Lung (tissue), 12 donors: ENCODE results near the gene NIT2. TPM values are rescaled to one million over a fixed set of nuclear protein-coding genes. Genes with fewer than 3 reads are reported as not detected.

Source experiments
- ATAC-seq: fragments of 200-7000 bp; cut with Tn5 transposase; one replicate; pipeline ENCODE4 v1.9.1; 2020; ENCODE audit warnings: moderate number of reproducible peaks; ENCODE audit not compliant: insufficient read depth, low FRiP score
- DNase-seq, 3 donors: peaks; one replicate each; pipeline ENCODE4 v3.0.0-alpha.2; 2013 to 2017
- H3K27ac ChIP-seq, 2 donors: one replicate each; pipeline ENCODE4 v1.5.1; 2013; ENCODE audit warnings: mild to moderate bottlenecking in 2 of 2, moderate library complexity in 2 of 2, control low read depth in 1 of 2, inconsistent platforms in 1 of 2, low read depth in 1 of 2, low read length in 1 of 2
- H3K27me3 ChIP-seq, 3 donors: one replicate each; pipeline ENCODE4 v1.5.1; 2013; ENCODE audit warnings: low read length in 2 of 3; ENCODE audit not compliant: control insufficient read depth in 3 of 3, insufficient read depth in 3 of 3
- H3K36me3 ChIP-seq, 4 donors: one replicate each; pipeline ENCODE4 v1.5.1; 2013; ENCODE audit warnings: low read length in 4 of 4, mild to moderate bottlenecking in 1 of 4, moderate library complexity in 1 of 4; ENCODE audit not compliant: control insufficient read depth in 4 of 4, insufficient read depth in 4 of 4
- H3K4me1 ChIP-seq, 5 donors: one replicate each; pipeline ENCODE4 v1.5.1; 2013; ENCODE audit warnings: low read length in 5 of 5, mild to moderate bottlenecking in 2 of 5, moderate library complexity in 1 of 5; ENCODE audit not compliant: control insufficient read depth in 5 of 5, insufficient read depth in 5 of 5
- H3K4me3 ChIP-seq: one replicate; pipeline ENCODE4 v1.5.1; 2013; ENCODE audit warnings: mild to moderate bottlenecking, control low read depth, moderate library complexity
- H3K9ac ChIP-seq, 2 donors: one replicate each; pipeline ENCODE4 v1.5.1; 2013; ENCODE audit warnings: low read length in 2 of 2, control low read depth in 1 of 2; ENCODE audit not compliant: insufficient read depth in 1 of 2
- H3K9me3 ChIP-seq, 4 donors: one replicate each; pipeline ENCODE4 v1.5.1; 2013; ENCODE audit warnings: low read length in 3 of 4, mild to moderate bottlenecking in 1 of 4, moderate library complexity in 1 of 4; ENCODE audit not compliant: control insufficient read depth in 4 of 4, insufficient read depth in 3 of 4
- WGBS, 2 donors: extraction: QIAGEN DNeasy Blood & Tissue Kit; methylation state at CpG; one replicate each; pipeline ENCODE4 v1.1.7; 2013; 5-methylcytosine and 5-hydroxymethylcytosine counted together
- polyA plus RNA-seq, 2 donors: library from polyadenylated mRNA; stranded (reverse); fragments of 200-250 nt; gene quantifications; one replicate each; pipeline ENCODE4 v1.2.1, GENCODE V29; 2013
- total RNA-seq, 2 donors: library from RNA; depleted of rRNA in 1 of 2; stranded (reverse); fragments of >200 nt in 1 of 2; gene quantifications; one replicate each; pipeline ENCODE4 v1.2.1, GENCODE V29; 2014 to 2021
- TF ChIP-seq, protein P1 (sequence below): IDR thresholded peaks from 2 replicates; pipeline ENCODE4 v1.5.1; 2012; ENCODE audit warnings: mild to moderate bottlenecking; ENCODE audit errors: control extremely low read depth, extremely low read depth
- donor health status: control.
- donor health status: control.
- donor health status: Bipolar disorder and iron deficiency.
- donor health status: healthy.
- donor health status: DM: yes; HTN: yes; CAD: no.

NIT2 gene
- total and polyA plus RNA-seq, 4 donors: 20.2 to 42.0 (median 29.3) TPM

- WGBS, 2 donors: 92 to 96% methylated on average over 3 of the region's 3 CpGs
- TF ChIP-seq, protein P1, sequence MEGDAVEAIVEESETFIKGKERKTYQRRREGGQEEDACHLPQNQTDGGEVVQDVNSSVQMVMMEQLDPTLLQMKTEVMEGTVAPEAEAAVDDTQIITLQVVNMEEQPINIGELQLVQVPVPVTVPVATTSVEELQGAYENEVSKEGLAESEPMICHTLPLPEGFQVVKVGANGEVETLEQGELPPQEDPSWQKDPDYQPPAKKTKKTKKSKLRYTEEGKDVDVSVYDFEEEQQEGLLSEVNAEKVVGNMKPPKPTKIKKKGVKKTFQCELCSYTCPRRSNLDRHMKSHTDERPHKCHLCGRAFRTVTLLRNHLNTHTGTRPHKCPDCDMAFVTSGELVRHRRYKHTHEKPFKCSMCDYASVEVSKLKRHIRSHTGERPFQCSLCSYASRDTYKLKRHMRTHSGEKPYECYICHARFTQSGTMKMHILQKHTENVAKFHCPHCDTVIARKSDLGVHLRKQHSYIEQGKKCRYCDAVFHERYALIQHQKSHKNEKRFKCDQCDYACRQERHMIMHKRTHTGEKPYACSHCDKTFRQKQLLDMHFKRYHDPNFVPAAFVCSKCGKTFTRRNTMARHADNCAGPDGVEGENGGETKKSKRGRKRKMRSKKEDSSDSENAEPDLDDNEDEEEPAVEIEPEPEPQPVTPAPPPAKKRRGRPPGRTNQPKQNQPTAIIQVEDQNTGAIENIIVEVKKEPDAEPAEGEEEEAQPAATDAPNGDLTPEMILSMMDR: no peak
- no peaks in the 10 kb centered on the region for H3K27me3 ChIP-seq
- no peak overlapping the region for H3K9ac ChIP-seq
- peaks cover 15 to 34% (median 19%) of the 10 kb centered on the region in 4 donors for H3K36me3 ChIP-seq
- no peak overlapping the region for H3K4me3 ChIP-seq
- no peak overlapping the region for H3K27ac ChIP-seq
- ATAC-seq: no peak
- peaks cover 0 to 4% (median 0%) of the 10 kb centered on the region in 4 donors for H3K9me3 ChIP-seq
- DNase-seq: no peak
- no peaks in the 10 kb centered on the region for H3K4me1 ChIP-seq
Observed at GRCh38 chr3:100359035-100359434, 24.5 kb downstream of the NIT2 start.

- Histone ChIP-seq H3K4me3 (no peak overlapping the region), H3K4me1 (no peaks in the 10 kb centered on the region), H3K9me3 (peaks cover 0 to 4% (median 0%) of the 10 kb centered on the region in 4 donors), H3K36me3 (peaks cover 13 to 26% (median 26%) of the 10 kb centered on the region in 4 donors), H3K27ac (no peak overlapping the region), H3K27me3 (no peaks in the 10 kb centered on the region), H3K9ac (no peak overlapping the region)
- DNase-seq: no peak
- no peak for ATAC-seq
- TF ChIP-seq, protein P1: no peak
- WGBS, 2 donors: 80 to 97% methylated on average over 4 of the region's 4 CpGs
Observed at GRCh38 chr3:100360757-100361496, 26.4 kb downstream of the NIT2 start.

GRCh38 chr3:100361897-100362296, 27.3 kb downstream of the NIT2 start:
- H3K4me1 ChIP-seq: no peaks in the 10 kb centered on the region
- H3K27ac ChIP-seq: no peak overlapping the region

More at GRCh38 chr3:100361897-100362296, 27.3 kb downstream of the NIT2 start:
- ATAC-seq (no peak), DNase-seq (no peak)
- H3K36me3 ChIP-seq: peaks cover 12 to 32% (median 28%) of the 10 kb centered on the region in 4 donors
- no peak overlapping the region for H3K9ac ChIP-seq
- H3K9me3 ChIP-seq: peaks cover 0 to 4% (median 0%) of the 10 kb centered on the region in 4 donors
- H3K4me3 ChIP-seq: no peak overlapping the region
- 82 to 91% methylated on average over 1 of the region's 1 CpG for WGBS, 2 donors
- no peaks in the 10 kb centered on the region for H3K27me3 ChIP-seq
- TF ChIP-seq, protein P1: no peak
